Loucy (cell line): Measurements from ENCODE around the gene CHMP4B.

Source experiments
- EZH2phosphoT487 ChIP-seq: fragments of 200-600 bp; IDR thresholded peaks from 2 replicates; pipeline ENCODE4 v1.6.1; 2018; ENCODE audit warnings: antibody characterized with exemption, mild to moderate bottlenecking, moderate library complexity, borderline replicate concordance
- TF ChIP-seq, protein P1 (sequence below): fragments of 200-600 bp; sonication (generic); conservative IDR thresholded peaks from 2 replicates; pipeline ENCODE4 v1.5.1; 2014; ENCODE audit warnings: mild to moderate bottlenecking, antibody characterized with exemption, low read length

DNA sequence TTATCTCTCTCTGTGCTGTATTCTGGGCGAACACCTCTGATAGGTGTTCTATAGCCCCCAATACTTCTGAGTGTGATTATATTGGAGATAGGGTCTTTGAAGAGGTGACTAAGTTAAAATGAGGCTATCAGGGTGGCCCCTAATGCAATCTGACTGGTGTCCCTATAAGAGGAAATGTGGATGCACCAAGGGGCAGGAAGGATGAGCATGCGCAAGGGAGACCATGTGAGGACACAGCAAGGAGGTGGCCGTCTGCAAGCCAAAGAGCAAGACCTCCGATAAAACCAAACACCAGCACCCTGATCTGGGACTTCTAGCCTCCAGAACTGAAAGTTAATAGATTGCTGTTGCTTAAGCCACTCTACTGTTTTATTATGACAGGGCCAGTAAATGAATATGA, 69.2 kb downstream of the CHMP4B start:
- TF ChIP-seq, protein P1, sequence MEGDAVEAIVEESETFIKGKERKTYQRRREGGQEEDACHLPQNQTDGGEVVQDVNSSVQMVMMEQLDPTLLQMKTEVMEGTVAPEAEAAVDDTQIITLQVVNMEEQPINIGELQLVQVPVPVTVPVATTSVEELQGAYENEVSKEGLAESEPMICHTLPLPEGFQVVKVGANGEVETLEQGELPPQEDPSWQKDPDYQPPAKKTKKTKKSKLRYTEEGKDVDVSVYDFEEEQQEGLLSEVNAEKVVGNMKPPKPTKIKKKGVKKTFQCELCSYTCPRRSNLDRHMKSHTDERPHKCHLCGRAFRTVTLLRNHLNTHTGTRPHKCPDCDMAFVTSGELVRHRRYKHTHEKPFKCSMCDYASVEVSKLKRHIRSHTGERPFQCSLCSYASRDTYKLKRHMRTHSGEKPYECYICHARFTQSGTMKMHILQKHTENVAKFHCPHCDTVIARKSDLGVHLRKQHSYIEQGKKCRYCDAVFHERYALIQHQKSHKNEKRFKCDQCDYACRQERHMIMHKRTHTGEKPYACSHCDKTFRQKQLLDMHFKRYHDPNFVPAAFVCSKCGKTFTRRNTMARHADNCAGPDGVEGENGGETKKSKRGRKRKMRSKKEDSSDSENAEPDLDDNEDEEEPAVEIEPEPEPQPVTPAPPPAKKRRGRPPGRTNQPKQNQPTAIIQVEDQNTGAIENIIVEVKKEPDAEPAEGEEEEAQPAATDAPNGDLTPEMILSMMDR, result no peak
- TF ChIP-seq EZH2phosphoT487, result no peak
